Stimulated activated CD4-positive, alpha-beta T cell treated with anti-CD3 and anti-CD28 coated beads, Interleukin-4, amount 100 ng/mL, for 24 hours (primary cell): Measurements from ENCODE around the gene PRKD3.
A peak's percentile ranks its signal among the peaks of the same experiment; 100 is the strongest.

Experiments
- DNase-seq: peaks from one replicate; pipeline ENCODE4 v3.0.0-alpha.2; 2020

Gene PRKD3

GRCh38 chr2:37342591-37343220 lies 18.1 kb upstream of the PRKD3 start:
- DNase-seq = no peak

- no peak for DNase-seq
Measured at GRCh38 chr2:37340637-37341036, 16.0 kb upstream of the PRKD3 start.

GRCh38 chr2:37338933-37339332 lies 14.3 kb upstream of the PRKD3 start:
- DNase-seq = no peak

GRCh38 chr2:37337620-37338280 lies 13.1 kb upstream of the PRKD3 start:
- DNase-seq = no peak

GRCh38 chr2:37335604-37336003 lies 11.0 kb upstream of the PRKD3 start:
- no peak for DNase-seq

GRCh38 chr2:37333256-37333655 lies 8.6 kb upstream of the PRKD3 start:
- DNase-seq = no peak

GRCh38 chr2:37332560-37332959 lies 7.9 kb upstream of the PRKD3 start:
- DNase-seq = no peak

- DNase-seq = no peak
Measured at GRCh38 chr2:37330681-37331080, 6.0 kb upstream of the PRKD3 start.

GRCh38 chr2:37326866-37327634 lies 2.4 kb upstream of the PRKD3 start:
- no peak for DNase-seq

- DNase-seq = no peak
Measured at GRCh38 chr2:37326285-37326684, 1.7 kb upstream of the PRKD3 start.

- DNase-seq = no peak
Measured at GRCh38 chr2:37325625-37326071, 1.0 kb upstream of the PRKD3 start.

GRCh38 chr2:37324536-37324785 lies 172 bp downstream of the PRKD3 start:
- DNase-seq = peak; percentile 68

GRCh38 chr2:37323781-37324535 lies 675 bp downstream of the PRKD3 start:
- peak; percentile 31 for DNase-seq

GRCh38 chr2:37323176-37323780 lies 1.4 kb downstream of the PRKD3 start:
- DNase-seq = no peak

- no peak for DNase-seq
Measured at GRCh38 chr2:37322368-37322767, 2.3 kb downstream of the PRKD3 start.

GRCh38 chr2:37321029-37321682 lies 3.5 kb downstream of the PRKD3 start:
- DNase-seq = no peak

- no peak for DNase-seq
Measured at GRCh38 chr2:37319754-37320609, 4.7 kb downstream of the PRKD3 start.

GRCh38 chr2:37318401-37318800 lies 6.2 kb downstream of the PRKD3 start:
- no peak for DNase-seq

- DNase-seq = no peak
Measured at GRCh38 chr2:37317746-37318145, 6.9 kb downstream of the PRKD3 start.

- no peak for DNase-seq
Measured at GRCh38 chr2:37316181-37316580, 8.5 kb downstream of the PRKD3 start.

- no peak for DNase-seq
Measured at GRCh38 chr2:37315364-37315763, 9.3 kb downstream of the PRKD3 start.

GRCh38 chr2:37307500-37307899 lies 17.1 kb downstream of the PRKD3 start:
- DNase-seq = no peak
